ENCODE measurements around the gene AMIGO3. TPM values are rescaled to one million over a fixed set of nuclear protein-coding genes. Genes with fewer than 3 reads are reported as not detected.

AMIGO3 gene
- total RNA-seq, 1 experiment from 2014 or later, result 1.0 TPM

- H3K27me3 ChIP-seq (ENCODE audit: insufficient read depth, low read depth), result no peaks in the 10 kb centered on the region
- H3F3A ChIP-seq (ENCODE audit: insufficient read depth, low read depth), result peaks cover 8% of the 10 kb centered on the region; the same call in 1 of the 2 replicates
- POLR2A ChIA-PET (ENCODE audit: unreplicated experiment), result no interaction called here
- no TSS peak for BruUV-seq (replicated peaks)
- H3K79me2 ChIP-seq (ENCODE audit: low read depth), result no peaks in the 10 kb centered on the region
- H2AFZ ChIP-seq, result no peak overlapping the region
- no peaks in the 10 kb centered on the region for H3K9me3 ChIP-seq (ENCODE audit: insufficient read depth, low read depth)
- H4K20me1 ChIP-seq (ENCODE audit: insufficient read depth), result no peaks in the 10 kb centered on the region
- H3K4me2 ChIP-seq, result no peak overlapping the region
- CTCF ChIA-PET, result no interaction called here
- no peaks in the 10 kb centered on the region for H3K9me2 ChIP-seq (ENCODE audit: insufficient read depth)
- intact Hi-C loops (cut with micrococcal nuclease; ENCODE audit: unreplicated experiment), result loop anchor here (10.0 kb wide), 1 partner anchor 390 kb away; no protein-coding TSS in a partner anchor
- no peaks in the 10 kb centered on the region for H3K36me3 ChIP-seq (ENCODE audit: low read depth)
- TF ChIP-seq CTCF (conservative IDR thresholded peaks at IDR 0.05) (no peak), EZH2 (IDR thresholded peaks at IDR 0.05; ENCODE audit: low read depth) (no peak)
- DNase-seq, result no peak
- no peak overlapping the region for H3K27ac ChIP-seq
- H3K4me3 ChIP-seq, result no peak overlapping the region
- no peaks in the 10 kb centered on the region for H3K4me1 ChIP-seq (replicated peaks; ENCODE audit: insufficient read depth)
These were observed 4.5 kb downstream of the AMIGO3 start for GRCh38 chr3:49714728-49715550.

GRCh38 chr3:49713336-49714105 lies 6.0 kb downstream of the AMIGO3 start:
- Histone ChIP-seq H3K4me2 (no peak overlapping the region), H3K9me2 (ENCODE audit: insufficient read depth) (no peaks in the 10 kb centered on the region), H4K20me1 (ENCODE audit: insufficient read depth) (no peaks in the 10 kb centered on the region), H3F3A (ENCODE audit: insufficient read depth, low read depth) (peaks cover 8% of the 10 kb centered on the region; the same call in 1 of the 2 replicates), H3K27me3 (ENCODE audit: insufficient read depth, low read depth) (no peaks in the 10 kb centered on the region), H3K9me3 (ENCODE audit: insufficient read depth, low read depth) (no peaks in the 10 kb centered on the region), H3K27ac (no peak overlapping the region), H3K4me1 (replicated peaks; ENCODE audit: insufficient read depth) (no peaks in the 10 kb centered on the region), H3K36me3 (ENCODE audit: low read depth) (no peaks in the 10 kb centered on the region), H2AFZ (no peak overlapping the region), H3K79me2 (ENCODE audit: low read depth) (no peaks in the 10 kb centered on the region), H3K4me3 (no peak overlapping the region)
- TF ChIP-seq CTCF (conservative IDR thresholded peaks at IDR 0.05) (no peak), EZH2 (IDR thresholded peaks at IDR 0.05; ENCODE audit: low read depth) (no peak)
- intact Hi-C loops (cut with micrococcal nuclease; ENCODE audit: unreplicated experiment), result loop anchor here (10.0 kb wide), 1 partner anchor 391 kb away; no protein-coding TSS in a partner anchor
- ChIA-PET POLR2A (ENCODE audit: unreplicated experiment) (no interaction called here), CTCF (no interaction called here)
- no peak for DNase-seq
- no TSS peak for BruUV-seq (replicated peaks)

GRCh38 chr3:49712631-49713317 lies 6.7 kb downstream of the AMIGO3 start:
- H3K9me3 ChIP-seq (ENCODE audit: insufficient read depth, low read depth), result no peaks in the 10 kb centered on the region
- H4K20me1 ChIP-seq (ENCODE audit: insufficient read depth), result no peaks in the 10 kb centered on the region
- H2AFZ ChIP-seq, result no peak overlapping the region
- no peaks in the 10 kb centered on the region for H3K27me3 ChIP-seq (ENCODE audit: insufficient read depth, low read depth)
- H3K4me1 ChIP-seq (replicated peaks; ENCODE audit: insufficient read depth), result no peaks in the 10 kb centered on the region
- intact Hi-C loops (cut with micrococcal nuclease; ENCODE audit: unreplicated experiment), result loop anchor here (10.0 kb wide), 1 partner anchor 392 kb away; no protein-coding TSS in a partner anchor
- H3K79me2 ChIP-seq (ENCODE audit: low read depth), result no peaks in the 10 kb centered on the region
- no peak for TF ChIP-seq EZH2 (IDR thresholded peaks at IDR 0.05; ENCODE audit: low read depth)
- no peak for TF ChIP-seq CTCF (conservative IDR thresholded peaks at IDR 0.05)
- no peaks in the 10 kb centered on the region for H3K36me3 ChIP-seq (ENCODE audit: low read depth)
- peaks cover 8% of the 10 kb centered on the region; the same call in 1 of the 2 replicates for H3F3A ChIP-seq (ENCODE audit: insufficient read depth, low read depth)
- POLR2A ChIA-PET (ENCODE audit: unreplicated experiment), result no interaction called here
- no peak overlapping the region for H3K27ac ChIP-seq
- H3K4me3 ChIP-seq, result no peak overlapping the region
- no TSS peak for BruUV-seq (replicated peaks)
- DNase-seq, result no peak
- H3K9me2 ChIP-seq (ENCODE audit: insufficient read depth), result no peaks in the 10 kb centered on the region
- CTCF ChIA-PET, result interaction anchor here (0.6 kb wide), 1 partner anchor 89 kb away, joined by 4 read pairs; no protein-coding TSS in a partner anchor
- H3K4me2 ChIP-seq, result no peak overlapping the region
